Lung microvascular endothelial cell (primary cell): Measurements from ENCODE around the gene CHD6. TPM values are rescaled to one million over a fixed set of nuclear protein-coding genes. Genes with fewer than 3 reads are reported as not detected.

ENCODE experiments used
- DNase-seq, 2 donors: peaks; one replicate each; pipeline versions ENCODE4 v3.0.0 to v3.0.0-alpha.2; 2010; ENCODE audit warnings: low read depth in 2 of 2
- total RNA-seq: library from RNA; depleted of rRNA; stranded (reverse); fragments of >200 nt; gene quantifications from 2 replicates; pipeline ENCODE4 v1.2.1, GENCODE V29; 2014

The CHD6 gene
- total RNA-seq, 1 donor from 2014 or later: 23.0 TPM

- DNase-seq: no peak
These were observed 37.8 kb downstream of the CHD6 start for GRCh38 chr20:41580350-41580749.

GRCh38 chr20:41577129-41578009 lies 40.8 kb downstream of the CHD6 start:
- DNase-seq: no peak

GRCh38 chr20:41575412-41575811 lies 42.8 kb downstream of the CHD6 start:
- DNase-seq: no peak

- DNase-seq: no peak
These were observed 43.3 kb downstream of the CHD6 start for GRCh38 chr20:41574802-41575389.

GRCh38 chr20:41573955-41574354 lies 44.2 kb downstream of the CHD6 start:
- peak in 1 of 2 donors; percentile 30 for DNase-seq

- peak; percentile 12 to 53 for DNase-seq
These were observed 46.1 kb downstream of the CHD6 start for GRCh38 chr20:41572010-41572572.

- DNase-seq: no peak
These were observed 47.2 kb downstream of the CHD6 start for GRCh38 chr20:41571006-41571405.

- no peak for DNase-seq
These were observed 47.6 kb downstream of the CHD6 start for GRCh38 chr20:41570557-41570956.

- DNase-seq: no peak
These were observed 50.6 kb downstream of the CHD6 start for GRCh38 chr20:41567615-41568014.

- DNase-seq: no peak
These were observed 51.2 kb downstream of the CHD6 start for GRCh38 chr20:41566896-41567527.

GRCh38 chr20:41563087-41563486 lies 55.1 kb downstream of the CHD6 start:
- no peak for DNase-seq

- DNase-seq: no peak
These were observed 57.2 kb downstream of the CHD6 start for GRCh38 chr20:41560970-41561369.

- DNase-seq: no peak
These were observed 58.5 kb downstream of the CHD6 start for GRCh38 chr20:41559658-41560057.

GRCh38 chr20:41553142-41553879 lies 64.9 kb downstream of the CHD6 start:
- DNase-seq: no peak

GRCh38 chr20:41552295-41553068 lies 65.7 kb downstream of the CHD6 start:
- DNase-seq: no peak

- DNase-seq: no peak
These were observed 67.0 kb downstream of the CHD6 start for GRCh38 chr20:41551011-41551705.

GRCh38 chr20:41547221-41547620 lies 71.0 kb downstream of the CHD6 start:
- DNase-seq: no peak

GRCh38 chr20:41546535-41546934 lies 71.6 kb downstream of the CHD6 start:
- no peak for DNase-seq

- DNase-seq: no peak
These were observed 73.7 kb downstream of the CHD6 start for GRCh38 chr20:41544472-41544871.

GRCh38 chr20:41540918-41541317 lies 77.3 kb downstream of the CHD6 start:
- no peak for DNase-seq
